ENCODE measurements around the gene ZBTB20. TPM values are rescaled to one million over a fixed set of nuclear protein-coding genes. Genes with fewer than 3 reads are reported as not detected.

Gene ZBTB20
- total RNA-seq, 2 donors from 2014 or later: 112 to 120 TPM

DNA sequence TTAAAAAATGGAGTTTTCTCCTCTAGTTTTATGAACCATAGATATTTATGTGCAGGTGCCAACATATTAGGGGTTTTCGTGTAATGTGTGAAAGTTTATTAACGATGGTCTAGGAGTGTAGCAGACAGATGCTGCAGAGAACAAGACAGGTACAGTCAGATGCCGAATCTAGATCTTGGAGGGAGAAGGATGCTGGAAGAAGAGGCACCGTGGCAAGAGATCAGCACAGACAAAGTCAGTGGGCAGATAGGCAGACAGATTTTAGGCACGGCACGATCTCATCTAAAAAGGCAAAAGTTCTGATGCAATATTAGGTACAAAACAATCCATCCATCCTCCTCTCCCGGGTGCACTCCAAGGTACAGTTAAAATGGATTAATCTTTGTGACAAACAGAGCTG is 691.7 kb downstream of the ZBTB20 start:
- no peaks in the 10 kb centered on the region for H3K36me3 ChIP-seq

DNA sequence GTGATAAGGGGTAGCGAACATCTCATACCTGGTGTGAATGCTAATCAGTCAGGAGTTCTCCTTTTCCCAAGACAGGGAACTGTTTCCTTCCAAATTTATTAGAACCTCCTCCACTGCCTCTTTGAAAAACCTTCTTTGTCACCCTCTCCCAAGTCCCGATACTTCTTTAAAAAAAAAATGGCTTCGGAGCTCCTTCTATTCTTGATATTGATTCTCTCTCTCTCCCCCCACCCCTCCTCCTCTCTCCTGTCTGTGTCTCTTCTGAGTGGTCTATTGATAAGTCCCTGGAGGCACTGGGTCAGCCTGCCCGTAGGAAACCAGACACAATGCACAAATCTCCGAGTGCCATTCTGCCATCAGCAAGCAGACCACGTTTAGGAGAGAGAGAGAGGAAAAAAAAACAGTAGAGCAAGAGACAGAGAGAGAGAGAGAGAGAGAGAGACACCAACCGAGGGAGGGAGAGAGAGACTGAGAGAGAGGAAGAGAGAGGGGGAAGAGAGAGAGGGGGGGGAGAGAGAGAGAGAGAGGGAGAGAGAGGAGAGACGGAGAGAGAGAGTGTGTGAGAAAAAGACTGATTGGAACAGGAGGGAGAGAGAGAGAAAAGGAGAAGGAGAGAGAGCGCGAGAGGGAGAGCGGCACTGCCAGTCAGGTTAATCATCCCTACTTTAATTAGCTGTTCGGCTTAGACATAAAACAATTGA is 692.4 kb downstream of the ZBTB20 start:
- peak; percentile 34 for ATAC-seq (ENCODE audit: insufficient number of reproducible peaks, low FRiP score, low read depth)

More for the DNA sequence above, 691.7 kb downstream of the ZBTB20 start:
- DNase-seq (ENCODE audit: low spot score) (no peak), ATAC-seq (ENCODE audit: insufficient number of reproducible peaks, low FRiP score, low read depth) (no peak)
- no peaks in the 10 kb centered on the region for H3K27me3 ChIP-seq (replicated peaks; ENCODE audit: insufficient read depth)
- H3K27ac ChIP-seq: no peak overlapping the region
- TF ChIP-seq, protein P1, sequence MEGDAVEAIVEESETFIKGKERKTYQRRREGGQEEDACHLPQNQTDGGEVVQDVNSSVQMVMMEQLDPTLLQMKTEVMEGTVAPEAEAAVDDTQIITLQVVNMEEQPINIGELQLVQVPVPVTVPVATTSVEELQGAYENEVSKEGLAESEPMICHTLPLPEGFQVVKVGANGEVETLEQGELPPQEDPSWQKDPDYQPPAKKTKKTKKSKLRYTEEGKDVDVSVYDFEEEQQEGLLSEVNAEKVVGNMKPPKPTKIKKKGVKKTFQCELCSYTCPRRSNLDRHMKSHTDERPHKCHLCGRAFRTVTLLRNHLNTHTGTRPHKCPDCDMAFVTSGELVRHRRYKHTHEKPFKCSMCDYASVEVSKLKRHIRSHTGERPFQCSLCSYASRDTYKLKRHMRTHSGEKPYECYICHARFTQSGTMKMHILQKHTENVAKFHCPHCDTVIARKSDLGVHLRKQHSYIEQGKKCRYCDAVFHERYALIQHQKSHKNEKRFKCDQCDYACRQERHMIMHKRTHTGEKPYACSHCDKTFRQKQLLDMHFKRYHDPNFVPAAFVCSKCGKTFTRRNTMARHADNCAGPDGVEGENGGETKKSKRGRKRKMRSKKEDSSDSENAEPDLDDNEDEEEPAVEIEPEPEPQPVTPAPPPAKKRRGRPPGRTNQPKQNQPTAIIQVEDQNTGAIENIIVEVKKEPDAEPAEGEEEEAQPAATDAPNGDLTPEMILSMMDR (IDR thresholded peaks at IDR 0.05): no peak
- peak overlapping the region; percentile 80 for H3K4me3 ChIP-seq
- peaks cover 9 to 39% of the 10 kb centered on the region in 2 donors for H3K4me1 ChIP-seq (ENCODE audit: control insufficient read depth in 1 of 2, low read depth in 2 of 2)
- H3K9me3 ChIP-seq: no peaks in the 10 kb centered on the region

DNA sequence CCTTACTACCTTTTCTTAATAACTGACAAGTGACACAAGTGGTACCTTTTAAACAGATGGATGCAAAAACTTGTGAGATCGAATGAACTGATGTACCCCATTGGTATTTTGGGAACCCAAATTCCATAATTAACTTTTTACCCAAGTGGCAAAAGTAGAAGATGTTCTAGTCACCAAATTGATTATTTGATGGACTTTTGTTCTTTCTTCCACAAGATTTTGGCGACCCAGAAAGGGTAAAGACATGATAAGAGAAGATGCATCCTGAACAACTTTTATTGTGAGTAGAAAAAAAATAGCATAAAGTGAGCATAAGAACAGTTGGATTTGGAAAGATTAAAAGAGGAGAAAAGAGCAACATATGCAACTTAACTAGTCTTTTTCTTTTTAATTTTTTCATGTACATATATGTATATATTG is 693.7 kb downstream of the ZBTB20 start:
- Histone ChIP-seq H3K4me3 (peak overlapping the region; percentile 80), H3K9me3 (no peaks in the 10 kb centered on the region), H3K27ac (no peak overlapping the region), H3K36me3 (no peaks in the 10 kb centered on the region), H3K4me1 (ENCODE audit: control insufficient read depth in 1 of 2, low read depth in 2 of 2) (peaks cover 9 to 39% of the 10 kb centered on the region in 2 donors), H3K27me3 (replicated peaks; ENCODE audit: insufficient read depth) (no peaks in the 10 kb centered on the region)
- TF ChIP-seq, protein P1 (IDR thresholded peaks at IDR 0.05): no peak
- no peak for ATAC-seq (ENCODE audit: insufficient number of reproducible peaks, low FRiP score, low read depth)
- no peak for DNase-seq (ENCODE audit: low spot score)

More for the DNA sequence above, 692.4 kb downstream of the ZBTB20 start:
- Histone ChIP-seq H3K27me3 (replicated peaks; ENCODE audit: insufficient read depth) (no peaks in the 10 kb centered on the region), H3K9me3 (no peaks in the 10 kb centered on the region), H3K4me1 (ENCODE audit: control insufficient read depth in 1 of 2, low read depth in 2 of 2) (peaks cover 9 to 39% of the 10 kb centered on the region in 2 donors), H3K4me3 (peak overlapping the region; percentile 80), H3K27ac (peak overlapping the region; percentile 50), H3K36me3 (no peaks in the 10 kb centered on the region)
- DNase-seq (ENCODE audit: low spot score): no peak
- TF ChIP-seq, protein P1 (IDR thresholded peaks at IDR 0.05): no peak

DNA sequence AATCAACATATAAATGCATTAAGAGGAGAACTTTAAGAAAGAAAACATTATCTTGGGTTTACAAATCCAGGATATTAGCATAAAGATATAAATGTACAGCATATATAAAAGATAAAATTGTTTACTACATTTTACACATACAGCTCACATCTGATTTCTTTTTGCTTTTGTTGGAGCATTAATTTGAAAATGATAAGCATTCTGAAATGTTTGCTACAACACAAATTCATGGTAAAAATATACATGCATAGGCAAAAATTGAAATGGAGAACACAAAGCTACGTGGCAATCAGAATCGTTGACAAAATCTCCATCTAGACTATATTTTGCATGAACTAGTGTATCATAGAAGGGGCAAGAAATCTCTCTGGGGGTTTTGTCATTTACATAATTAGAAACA is 694.2 kb downstream of the ZBTB20 start:
- Histone ChIP-seq H3K27ac (no peak overlapping the region), H3K4me1 (ENCODE audit: control insufficient read depth in 1 of 2, low read depth in 2 of 2) (peaks cover 9 to 39% of the 10 kb centered on the region in 2 donors), H3K27me3 (replicated peaks; ENCODE audit: insufficient read depth) (no peaks in the 10 kb centered on the region), H3K4me3 (no peak overlapping the region), H3K9me3 (no peaks in the 10 kb centered on the region), H3K36me3 (no peaks in the 10 kb centered on the region)
- DNase-seq (ENCODE audit: low spot score) (no peak), ATAC-seq (ENCODE audit: insufficient number of reproducible peaks, low FRiP score, low read depth) (no peak)
- TF ChIP-seq, protein P1 (IDR thresholded peaks at IDR 0.05): no peak

DNA sequence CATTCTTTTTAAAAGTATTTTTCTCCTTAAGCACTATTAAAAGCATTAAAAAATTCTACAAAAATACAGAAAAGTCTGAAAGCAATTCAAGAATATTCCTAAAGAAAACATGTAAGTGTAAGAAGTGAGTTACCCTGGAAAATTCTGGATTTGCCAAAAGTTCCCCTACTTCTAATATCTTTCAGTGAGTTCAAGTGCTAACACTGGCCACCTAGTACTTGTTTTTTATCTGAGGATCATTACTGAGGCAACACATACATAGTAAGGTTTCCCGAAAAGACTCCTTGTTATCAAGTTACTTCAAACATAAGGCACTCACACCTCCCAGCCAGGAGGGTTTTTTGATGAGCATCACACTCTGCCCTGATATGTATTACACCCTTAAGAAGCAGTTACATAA is 694.8 kb downstream of the ZBTB20 start:
- H3K27ac ChIP-seq: peak overlapping the region; percentile 44 to 52
- no peaks in the 10 kb centered on the region for H3K36me3 ChIP-seq
- H3K27me3 ChIP-seq (replicated peaks; ENCODE audit: insufficient read depth): no peaks in the 10 kb centered on the region
- H3K9me3 ChIP-seq: no peaks in the 10 kb centered on the region
- H3K4me1 ChIP-seq (ENCODE audit: control insufficient read depth in 1 of 2, low read depth in 2 of 2): peaks cover 9 to 39% of the 10 kb centered on the region in 2 donors
- peak overlapping the region; percentile 57 for H3K4me3 ChIP-seq
- no peak for ATAC-seq (ENCODE audit: insufficient number of reproducible peaks, low FRiP score, low read depth)
- DNase-seq (ENCODE audit: low spot score): no peak
- TF ChIP-seq, protein P1 (IDR thresholded peaks at IDR 0.05): no peak
